NCI-H2107 treated with DMSO at 0.1 percent for 48 hours (cell line): Measurements from ENCODE around the gene ISG20L2.

Source experiments
- DNase-seq: peaks from one replicate; lab custom pipeline; 2025; ENCODE audit not compliant: unreplicated experiment; lab: John Stamatoyannopoulos, UW

The ISG20L2 gene

DNA sequence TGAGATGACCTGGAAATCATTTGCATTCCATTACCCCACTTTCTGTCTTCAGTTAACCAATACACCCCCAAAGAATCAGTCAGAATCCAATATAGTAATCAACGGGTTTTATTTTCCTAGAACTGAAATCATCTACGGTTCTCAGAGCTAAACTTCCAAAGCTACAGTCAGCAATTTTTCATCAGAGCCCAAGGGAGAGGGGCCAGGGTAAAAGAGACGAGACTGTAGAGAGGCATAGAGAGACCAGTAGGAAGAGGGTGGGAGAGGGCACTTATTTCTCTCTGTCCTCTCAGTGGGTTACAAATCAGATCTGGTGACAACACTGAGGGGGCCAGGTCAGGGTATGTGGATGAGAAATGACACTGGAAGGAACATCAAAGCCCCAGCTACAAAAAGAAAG lies 13.5 kb upstream of the ISG20L2 start:
- no peak for DNase-seq

DNA sequence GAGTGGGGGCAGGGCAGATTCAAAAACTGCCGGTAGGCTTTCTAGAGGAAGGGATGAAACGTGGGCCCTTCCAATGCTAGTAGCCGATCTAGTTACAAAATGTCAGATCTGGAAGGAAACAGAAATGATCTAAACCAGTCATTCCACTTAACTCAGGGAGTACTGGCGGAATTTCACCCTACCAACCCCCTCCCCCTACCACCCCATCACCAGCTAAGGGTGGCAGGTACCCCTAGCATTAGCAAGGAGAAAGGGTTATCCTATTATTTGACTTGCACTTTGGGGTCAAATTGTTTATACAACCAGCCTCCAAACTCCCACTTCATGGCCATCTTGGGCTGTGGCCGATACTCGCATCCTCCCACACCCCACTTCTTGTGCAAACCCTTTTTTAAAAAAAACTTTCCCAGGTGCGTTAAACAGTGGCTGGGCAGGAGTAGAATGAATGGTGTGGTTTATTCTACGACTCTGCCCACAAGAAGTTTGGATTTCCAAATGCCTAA lies 13.0 kb upstream of the ISG20L2 start:
- DNase-seq = no peak

DNA sequence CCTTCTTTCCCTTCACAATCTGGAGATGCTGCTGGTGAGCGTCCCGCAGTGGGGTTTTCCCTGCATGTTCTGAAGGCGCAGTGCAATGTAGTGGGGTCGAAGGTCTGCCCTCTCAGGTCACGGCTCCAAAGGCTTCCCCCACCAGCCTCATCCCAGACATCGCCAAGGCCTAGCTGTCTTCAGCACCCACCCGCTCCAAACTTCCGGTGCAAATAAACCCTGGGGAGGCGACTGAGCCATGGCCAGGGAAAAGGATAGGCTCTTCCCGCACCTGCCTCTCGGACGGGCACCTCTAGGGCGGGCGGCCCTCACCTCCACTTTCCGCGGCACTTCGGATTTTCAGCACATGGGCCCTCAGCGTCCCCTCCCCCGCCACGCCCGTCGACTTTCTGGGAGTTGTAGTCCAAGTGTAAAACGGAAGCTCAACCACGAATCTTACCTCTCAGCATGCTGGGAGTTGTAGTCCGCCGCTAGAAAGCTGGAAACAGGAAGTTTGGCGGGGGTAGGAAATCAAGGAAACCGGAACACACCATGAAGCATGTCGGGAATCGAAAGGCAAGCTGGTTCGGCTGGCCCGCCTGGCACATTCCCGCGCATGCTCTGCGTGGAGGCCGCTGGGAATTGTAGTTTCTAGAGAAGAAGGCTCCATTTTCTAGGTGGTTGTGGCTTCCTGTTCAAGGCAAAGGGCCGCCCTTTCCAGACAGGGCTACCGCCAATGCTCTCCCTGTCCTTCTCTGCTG lies 12.3 kb upstream of the ISG20L2 start, which contains the start of gene MRPL24:
Gene MRPL24 (minus strand): TSS at position 348 of the 740 bp plus-strand sequence. CDS start 2,384 bp downstream, outside the sequence.
- DNase-seq = peak; percentile 99

DNA sequence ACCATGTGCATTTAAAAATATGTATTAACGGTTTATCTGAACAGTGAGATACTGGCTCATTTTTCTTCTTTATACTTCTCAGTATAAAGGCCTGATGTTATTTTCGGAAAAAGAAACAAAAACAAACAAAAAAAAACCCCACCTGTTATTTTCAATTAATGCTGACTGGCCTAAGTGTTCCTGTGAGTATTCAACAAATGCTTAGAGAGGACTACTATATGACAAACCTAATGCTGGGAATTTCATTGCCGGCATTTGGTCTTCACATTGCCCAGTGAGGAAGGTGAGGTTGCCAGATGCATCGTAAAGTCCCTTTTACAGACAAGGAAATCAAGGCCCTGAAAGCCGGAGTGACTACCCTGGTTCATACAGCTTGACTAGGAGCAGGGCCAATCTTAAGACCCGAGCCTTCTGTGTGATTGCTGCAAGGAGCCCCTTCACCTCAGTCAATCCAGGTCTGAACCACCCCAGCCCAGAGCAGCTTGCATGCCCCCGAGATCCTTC lies 11.7 kb upstream of the ISG20L2 start:
- no peak for DNase-seq

DNA sequence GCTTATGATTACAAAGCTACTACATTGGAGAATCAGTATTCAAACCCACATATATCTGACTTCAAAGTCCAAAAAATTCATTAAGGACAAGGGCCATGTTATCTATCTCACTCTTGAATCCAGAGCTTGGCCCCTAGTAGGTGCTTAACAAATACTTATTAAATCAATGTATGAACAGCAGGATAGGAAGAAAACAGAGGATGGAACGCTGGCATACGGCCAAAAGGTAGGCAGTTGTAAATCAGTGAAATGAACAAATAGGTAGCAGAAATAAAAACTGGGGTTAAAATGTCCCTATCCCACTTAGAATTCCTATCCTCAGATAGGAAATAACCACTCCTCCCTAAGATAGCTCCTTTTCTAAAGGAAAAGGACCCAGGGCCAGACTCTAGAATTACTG lies 10.3 kb upstream of the ISG20L2 start:
- no peak for DNase-seq

DNA sequence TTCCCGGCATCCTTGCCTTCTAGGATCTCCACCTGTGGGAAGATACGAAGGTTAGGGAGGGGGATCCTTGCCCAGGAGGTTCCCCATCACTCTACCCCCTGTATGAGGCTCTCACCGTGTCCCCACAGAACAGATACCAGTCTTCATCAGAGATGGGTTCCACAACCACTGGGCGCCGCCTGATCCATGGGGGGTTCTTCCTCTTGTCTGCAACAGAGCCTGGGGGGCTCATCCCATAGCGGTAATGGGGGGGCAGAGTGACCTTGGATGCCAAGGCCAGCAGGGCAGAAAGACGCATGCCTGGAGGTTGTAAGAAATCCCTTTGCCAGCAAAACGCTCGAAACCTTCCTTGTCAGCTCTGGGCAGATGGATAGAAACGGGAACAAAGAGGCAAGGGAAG lies 9.8 kb upstream of the ISG20L2 start:
- no peak for DNase-seq

DNA sequence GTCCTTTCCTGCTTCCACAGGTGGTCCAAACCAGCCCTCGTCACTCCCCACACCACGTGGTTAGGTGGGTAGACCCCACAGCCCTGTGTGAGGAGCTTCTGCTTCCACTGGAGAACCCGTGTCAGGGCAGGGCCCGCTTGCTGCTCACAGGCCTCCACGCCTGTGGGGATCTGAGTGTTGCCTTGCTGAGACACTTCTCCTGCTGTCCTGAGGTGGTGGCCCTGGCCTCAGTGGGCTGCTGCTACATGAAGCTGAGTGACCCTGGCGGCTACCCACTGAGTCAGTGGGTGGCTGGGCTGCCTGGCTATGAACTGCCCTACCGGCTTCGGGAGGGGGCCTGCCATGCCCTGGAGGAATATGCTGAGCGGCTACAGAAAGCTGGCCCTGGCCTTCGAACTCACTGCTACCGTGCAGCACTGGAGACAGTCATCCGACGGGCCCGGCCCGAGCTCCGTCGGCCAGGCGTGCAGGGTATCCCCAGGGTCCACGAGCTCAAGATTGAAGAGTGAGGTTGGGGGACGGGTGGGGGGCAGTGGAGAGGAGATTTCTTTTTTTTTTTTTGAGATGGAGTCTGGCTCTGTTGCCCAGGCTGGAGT lies 5.5 kb upstream of the ISG20L2 start:
- DNase-seq = no peak

DNA sequence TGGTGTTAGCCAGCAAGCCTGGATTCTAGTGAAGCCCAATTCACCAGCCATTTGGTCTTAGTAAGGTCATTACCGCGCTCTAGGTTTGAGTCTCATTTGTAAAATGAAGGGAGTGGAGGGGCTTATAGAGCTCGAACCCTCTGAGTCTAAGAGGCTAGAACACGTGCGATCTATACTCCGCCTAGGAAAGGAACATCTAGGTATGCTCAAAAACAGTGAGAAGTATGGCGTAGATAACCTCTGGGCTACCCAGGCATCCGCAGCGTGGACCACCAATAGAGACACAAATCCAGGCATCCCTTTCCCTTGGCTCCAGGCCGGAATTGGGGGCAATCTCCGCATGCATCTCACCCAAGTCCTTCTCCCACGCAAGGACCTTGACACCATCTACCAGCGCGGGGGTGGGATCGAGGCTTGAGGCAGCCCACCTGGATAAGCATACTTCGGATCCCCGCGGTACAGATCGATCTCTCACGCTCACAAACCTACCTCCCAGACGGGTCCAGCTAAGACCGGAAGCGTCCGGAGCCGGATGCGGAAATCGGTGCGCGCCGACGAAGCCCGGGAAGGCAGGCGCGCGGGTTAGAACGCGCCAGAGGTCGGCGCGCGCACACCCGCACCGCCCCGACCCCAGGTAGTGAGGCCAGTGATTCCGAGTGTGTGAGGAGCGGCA lies 504 bp downstream of the ISG20L2 start, which contains the start of gene METTL25B:
Gene METTL25B (plus strand): TSS at position 544 of the 673 bp plus-strand sequence. CDS start 636 bp downstream, outside the sequence.
- DNase-seq = peak; percentile 53

DNA sequence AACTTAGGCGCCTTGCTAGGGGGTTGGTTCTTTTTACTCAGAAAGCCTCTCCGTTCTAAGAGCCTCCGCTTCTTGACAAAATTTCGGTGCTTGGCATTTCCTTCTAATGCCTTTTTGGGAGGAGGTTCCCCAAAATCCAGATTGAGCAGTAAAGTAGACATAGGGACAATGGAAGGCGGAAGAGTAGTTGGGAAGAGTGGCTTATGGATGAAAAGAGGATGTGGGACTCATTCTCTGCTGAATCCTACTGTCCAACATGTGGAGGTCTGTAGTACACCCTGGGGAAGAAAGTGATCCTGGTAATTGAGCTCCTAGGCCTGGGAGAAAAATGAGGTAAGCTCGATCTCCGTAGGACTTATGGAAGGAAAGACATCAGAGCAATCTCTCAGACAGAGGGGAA lies 1.1 kb downstream of the ISG20L2 start:
- no peak for DNase-seq

DNA sequence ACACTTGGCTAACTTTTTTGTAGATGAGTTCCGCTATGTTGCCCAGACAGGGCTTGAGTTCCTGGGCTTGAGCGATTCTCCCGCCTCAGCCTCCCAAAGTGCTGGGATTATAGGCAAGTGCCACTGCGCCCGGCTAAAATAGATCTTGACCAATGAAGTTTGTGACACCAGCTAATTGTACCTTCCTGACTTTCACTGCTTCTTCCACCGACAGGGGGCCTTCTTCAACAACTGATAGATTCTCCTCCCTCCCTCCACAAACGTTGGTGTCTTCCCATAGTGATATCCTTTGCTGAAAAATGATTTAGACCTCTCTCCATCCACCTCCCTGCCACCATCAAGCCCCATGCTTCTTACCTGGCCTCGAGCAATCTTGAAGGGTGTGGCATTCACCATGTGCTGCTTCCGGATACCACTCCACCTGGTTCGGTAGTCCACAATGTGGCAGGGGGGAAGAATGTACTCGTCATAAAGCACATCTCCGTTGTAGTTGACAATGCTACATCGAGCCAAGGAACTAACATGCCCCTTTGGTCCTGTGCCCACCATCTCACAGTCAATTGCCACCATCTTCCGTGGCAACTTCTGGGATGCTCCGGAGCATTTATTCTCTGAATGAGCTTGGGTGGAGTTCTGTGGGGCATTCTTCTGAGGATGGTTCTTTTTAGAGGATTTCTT lies 1.9 kb downstream of the ISG20L2 start:
- peak; percentile 63 for DNase-seq

DNA sequence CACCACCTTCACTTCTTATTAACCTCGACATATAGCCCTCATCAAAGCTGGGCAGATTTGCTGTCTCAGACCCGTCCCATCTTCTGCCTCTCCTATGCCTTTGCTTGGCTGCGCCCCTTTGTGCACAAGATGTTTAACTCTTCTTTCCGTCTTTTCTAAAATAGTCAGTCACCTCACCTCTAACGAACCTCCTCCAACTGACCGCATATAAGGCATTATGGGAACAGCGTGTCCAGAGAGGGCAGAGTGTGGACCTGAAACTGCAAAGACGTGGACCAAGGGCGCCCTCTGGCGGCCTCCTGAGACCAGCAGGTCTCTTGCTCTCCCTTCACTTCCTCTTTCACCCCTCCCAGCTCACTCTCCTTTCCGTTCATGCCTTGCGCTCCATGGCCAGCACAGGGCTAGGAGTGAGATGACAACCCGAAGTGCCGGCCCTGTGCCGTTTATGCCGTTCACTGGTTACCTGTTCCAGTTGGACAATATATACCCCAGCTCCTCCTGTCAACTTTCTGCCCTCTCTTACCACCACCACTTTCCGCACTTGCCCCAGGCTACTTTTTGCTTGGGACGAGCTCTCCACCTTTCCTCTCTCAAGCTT lies 2.8 kb downstream of the ISG20L2 start:
- peak; percentile 84 for DNase-seq

DNA sequence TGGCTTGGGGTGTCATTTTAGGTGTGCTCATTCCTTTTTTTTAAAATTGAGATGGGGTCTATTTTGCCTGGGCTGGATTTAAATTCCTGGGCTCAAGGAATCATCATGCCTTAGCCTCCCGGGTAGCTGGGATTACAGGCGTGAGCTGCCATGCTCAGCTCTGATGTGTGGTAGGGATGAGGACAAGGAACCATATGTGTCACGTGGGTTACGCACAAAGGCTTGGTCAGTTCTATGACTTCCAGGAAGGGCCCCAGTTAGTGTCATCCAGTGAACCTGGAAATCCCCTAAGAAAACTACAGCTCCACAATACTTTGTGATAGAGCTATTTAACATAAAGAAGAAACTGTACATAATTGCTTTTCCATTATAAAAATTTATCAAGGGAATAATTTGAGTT lies 7.0 kb downstream of the ISG20L2 start:
- no peak for DNase-seq

DNA sequence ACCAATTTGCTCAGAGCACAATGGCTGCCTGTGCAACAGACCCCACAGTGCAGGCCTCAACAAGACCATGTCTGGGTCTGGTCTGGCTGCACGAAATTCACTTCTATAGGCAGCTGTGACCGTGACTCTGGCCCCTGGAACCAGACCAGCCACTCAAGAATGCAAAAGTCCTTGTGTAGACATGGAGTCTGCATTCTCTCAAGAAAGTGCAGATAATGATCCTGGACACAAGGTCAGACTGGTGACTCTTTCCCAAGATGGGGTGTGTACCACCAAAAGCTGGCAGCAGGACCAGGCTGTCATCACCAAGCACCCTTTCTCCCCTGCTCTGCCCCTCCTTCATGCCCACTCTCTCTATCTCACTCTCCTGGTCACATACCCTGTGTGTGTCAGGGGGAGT lies 7.4 kb downstream of the ISG20L2 start:
- DNase-seq = no peak

DNA sequence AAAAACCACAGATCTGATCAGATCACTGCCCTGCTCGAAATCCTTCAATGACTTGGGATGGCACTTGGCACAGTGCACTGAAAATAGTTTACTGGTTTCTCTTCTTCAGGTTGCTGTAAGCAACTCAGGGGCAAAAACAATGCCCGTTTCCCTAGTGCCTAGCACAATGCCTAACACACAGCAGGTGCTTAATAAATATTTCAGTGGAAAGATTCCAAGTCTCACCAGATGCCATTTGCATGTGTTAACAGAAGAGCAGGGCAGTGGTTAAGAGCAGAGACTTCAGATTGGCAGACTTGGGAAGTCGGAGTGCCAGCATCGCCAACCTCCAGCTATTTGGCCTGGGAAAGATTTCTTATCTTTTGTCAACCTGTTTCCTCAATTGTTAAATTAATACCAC lies 11.2 kb downstream of the ISG20L2 start:
- no peak for DNase-seq

DNA sequence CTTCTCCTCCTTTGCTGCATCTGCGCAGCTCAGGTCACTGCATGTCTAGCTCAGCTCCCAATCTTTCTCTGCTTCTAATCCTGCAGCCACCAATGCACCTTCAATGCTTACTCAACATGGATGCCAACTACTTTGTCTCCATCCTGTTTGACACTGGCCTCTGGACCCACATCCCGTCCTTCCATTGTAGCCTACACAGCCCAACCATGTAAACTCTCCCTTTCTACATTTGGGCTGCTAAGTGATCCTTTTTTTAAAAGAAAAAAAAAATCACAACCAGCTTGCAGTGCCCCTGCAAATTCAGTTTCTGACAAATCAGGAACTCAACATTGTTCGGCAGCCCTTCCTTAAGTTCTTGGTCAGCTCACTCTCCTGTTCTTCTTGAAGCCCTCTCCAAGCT lies 13.7 kb downstream of the ISG20L2 start:
- DNase-seq = no peak

DNA sequence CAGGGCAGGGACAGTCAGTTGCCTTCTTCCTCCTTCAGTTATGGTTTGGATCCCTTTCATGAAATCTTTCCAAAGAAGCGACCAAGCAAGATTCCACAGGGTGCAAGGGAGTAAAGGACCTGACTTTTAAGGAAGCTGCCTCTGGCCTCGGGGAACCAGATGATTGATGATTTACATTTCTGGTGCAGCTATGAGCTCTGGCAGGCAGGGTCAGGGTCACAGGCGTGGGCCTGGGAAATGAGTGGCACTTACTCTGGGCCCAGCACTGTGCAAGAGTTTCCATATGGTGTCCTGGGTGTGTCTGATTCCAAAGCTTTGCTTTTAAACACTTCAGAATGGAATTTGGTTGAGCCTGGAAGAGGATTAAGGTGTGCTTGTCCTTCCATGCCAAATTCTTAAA lies 15.9 kb downstream of the ISG20L2 start:
- DNase-seq = no peak

DNA sequence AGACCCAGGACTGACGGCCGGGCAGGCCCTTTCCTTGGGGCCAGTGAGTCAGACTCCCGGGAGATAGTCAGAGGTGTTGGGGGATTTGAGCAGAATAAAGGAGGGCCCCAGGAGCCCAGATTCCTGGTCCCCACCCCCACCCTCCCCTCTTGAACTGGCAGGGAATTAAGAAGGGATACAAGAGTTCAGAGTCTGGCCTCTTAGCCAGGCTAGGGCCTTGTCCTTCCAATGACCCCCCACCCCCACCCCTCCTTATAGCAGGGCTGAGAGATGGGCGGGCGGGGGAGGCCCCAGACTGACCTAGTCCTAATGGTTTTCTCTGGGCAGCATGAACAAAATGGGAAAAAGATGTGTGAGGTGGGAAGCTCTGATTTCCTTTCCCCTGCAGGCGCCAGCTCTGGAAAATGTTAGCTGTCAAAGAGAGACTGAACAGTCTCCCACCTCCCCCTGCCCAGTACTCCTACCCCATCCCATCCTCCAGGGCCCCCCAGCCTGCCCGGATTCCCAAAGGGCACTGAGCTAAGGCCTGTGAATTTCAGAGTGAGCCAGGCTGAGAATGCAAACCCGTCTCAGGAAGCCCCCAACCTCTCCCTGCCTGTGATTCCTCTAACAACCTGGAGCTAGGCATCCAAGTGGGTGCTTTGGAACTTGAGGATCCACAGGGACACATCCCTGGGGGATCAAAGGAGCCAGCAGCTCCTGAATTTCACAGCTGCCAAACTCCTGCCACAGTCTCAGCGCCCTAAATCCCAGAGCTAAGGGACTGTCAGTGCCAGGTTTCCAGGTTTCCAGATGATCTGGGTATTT lies 17.4 kb downstream of the ISG20L2 start:
- DNase-seq = no peak

DNA sequence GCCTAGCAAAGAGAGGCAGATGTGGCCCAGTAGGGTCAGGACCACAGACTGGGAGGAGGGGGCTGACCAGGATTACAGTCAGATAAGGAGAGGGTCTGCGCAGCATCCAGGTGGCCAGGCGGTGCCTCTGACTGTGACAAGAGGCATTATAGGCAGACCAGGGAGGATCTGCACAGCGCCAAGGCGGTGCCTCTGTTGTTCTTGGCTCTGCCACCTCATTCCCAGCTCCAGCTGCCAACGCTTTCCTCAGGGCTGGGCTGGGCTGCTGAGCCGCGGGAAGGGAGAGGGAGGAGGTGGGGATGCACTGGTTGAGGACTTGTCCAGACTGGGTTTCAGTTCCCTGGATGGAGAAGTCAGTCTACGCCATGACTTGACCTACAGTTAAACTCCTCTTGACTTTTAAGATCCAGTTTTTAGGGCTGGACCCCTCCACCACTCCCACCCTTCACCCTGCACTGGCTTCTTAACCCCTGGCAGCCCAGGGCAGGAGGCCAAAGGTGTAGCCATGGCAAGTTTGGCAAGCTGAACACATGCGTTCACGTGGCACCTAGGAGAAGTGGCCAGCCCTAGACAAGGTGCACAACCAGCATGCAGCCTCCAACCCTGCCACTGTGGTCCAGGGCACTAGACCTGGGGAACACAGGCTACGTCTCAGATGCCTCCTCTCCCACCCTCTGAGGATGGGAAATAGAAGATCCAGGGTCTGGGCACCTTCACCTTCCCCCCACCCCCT lies 18.6 kb downstream of the ISG20L2 start:
- DNase-seq = no peak

DNA sequence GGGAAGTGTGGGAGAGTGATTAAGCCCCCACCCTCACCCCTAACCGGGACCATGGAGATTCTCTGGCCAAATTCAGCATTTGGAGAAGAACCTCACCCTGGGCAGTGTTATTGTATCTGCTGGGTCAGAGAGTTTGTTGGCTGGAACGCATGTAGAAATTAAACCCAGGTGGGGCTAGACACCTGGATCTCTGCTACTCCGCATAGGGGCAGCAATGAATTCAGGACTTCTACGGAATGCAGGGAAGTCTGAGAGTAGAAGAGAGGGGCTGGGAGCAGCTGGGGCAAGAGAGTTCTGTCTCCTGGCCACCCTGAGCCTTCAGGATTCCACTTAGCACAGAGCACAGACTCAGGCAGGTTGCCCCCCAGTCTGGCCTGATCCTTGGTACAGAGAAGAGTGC lies 19.5 kb downstream of the ISG20L2 start:
- no peak for DNase-seq
